GM19395 (cell line): Measurements from ENCODE around the gene CDK16.
"Not testable (repeated sequence)": the region's sequence is repeated elsewhere in the genome, so short reads cannot be mapped to it uniquely, and the experiment has no call there.

Experiments
- ATAC-seq: cut with Tn5 transposase; IDR thresholded peaks from one replicate; pipeline ENCODE4 v1.9.1; 2021; ENCODE audit warnings: mild to moderate bottlenecking, moderate library complexity; ENCODE audit not compliant: unreplicated experiment

Gene CDK16

GRCh38 chrX:47247206-47247998 is 28.9 kb downstream of the CDK16 start:
- no peak for ATAC-seq

DNA sequence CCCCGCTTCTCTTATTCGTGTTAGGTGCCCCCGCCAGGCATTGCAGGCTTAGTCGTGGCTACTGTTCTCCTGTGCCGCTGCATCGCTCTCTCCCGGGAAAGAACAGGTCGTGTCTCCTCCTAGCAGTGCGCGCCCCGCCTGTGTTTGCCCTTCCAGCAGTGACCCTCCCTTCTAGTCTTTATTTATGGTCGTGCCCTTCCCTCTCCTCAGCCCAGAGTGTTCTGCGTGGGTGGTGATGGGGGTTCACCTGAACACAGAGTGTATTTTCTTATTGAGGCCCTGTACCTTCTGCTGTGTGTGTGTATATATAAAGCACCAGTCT is 29.5 kb downstream of the CDK16 start:
- ATAC-seq: no peak

DNA sequence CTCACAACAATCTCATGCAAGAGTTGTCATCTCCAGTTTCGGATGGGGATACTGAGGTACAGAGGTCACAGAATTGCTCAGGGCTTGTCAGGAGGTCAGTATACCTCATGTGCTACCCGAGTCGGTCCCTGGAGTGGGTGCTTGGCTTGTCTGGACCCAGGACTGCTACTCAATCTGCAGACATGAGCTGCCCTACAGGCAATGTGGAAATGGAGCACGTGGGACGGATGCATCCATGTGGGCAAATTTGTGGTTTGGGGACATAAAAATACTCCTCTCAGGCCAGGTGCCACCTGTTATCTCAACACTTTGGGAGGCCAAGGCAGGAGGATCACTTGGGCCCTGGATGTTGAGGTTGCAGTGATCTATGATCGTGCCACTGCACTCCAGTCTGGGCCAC is 30.1 kb downstream of the CDK16 start:
- ATAC-seq: no peak

DNA sequence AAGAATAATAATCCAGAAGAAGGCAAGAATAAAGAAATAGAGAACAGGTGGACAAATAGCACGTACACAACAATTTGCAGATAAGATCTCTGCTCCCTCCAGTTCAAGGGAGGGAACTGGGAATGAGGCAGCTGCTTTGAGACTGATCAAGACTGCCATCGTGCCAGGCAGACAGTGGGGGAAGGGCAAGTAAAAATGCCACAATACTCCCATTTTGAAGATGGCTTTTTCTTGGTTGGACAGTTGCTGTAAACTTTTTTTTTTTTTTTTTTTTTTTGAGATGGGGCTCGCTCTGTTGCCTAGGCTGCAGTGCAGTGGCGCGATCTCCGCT is 31.5 kb downstream of the CDK16 start:
- ATAC-seq: no peak

DNA sequence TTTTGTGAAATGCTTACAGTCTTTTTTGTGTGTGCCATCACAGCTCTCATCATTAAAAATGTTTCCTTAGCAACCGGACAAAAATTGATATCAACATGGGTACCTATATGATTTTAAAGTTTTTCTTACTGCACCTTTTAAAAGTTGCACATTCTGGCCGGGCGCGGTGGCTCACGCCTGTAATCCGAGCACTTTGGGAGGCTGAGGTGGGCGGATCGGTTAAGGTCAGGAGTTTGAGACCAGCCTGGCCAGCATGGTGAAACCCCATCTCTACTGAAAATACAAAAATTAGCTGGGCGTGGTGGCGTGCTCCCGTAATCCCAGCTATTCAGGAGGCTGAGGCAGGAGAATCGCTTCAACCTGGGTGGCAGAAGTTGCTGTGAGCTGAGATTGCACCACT is 39.1 kb downstream of the CDK16 start:
- ATAC-seq: not testable (repeated sequence)

DNA sequence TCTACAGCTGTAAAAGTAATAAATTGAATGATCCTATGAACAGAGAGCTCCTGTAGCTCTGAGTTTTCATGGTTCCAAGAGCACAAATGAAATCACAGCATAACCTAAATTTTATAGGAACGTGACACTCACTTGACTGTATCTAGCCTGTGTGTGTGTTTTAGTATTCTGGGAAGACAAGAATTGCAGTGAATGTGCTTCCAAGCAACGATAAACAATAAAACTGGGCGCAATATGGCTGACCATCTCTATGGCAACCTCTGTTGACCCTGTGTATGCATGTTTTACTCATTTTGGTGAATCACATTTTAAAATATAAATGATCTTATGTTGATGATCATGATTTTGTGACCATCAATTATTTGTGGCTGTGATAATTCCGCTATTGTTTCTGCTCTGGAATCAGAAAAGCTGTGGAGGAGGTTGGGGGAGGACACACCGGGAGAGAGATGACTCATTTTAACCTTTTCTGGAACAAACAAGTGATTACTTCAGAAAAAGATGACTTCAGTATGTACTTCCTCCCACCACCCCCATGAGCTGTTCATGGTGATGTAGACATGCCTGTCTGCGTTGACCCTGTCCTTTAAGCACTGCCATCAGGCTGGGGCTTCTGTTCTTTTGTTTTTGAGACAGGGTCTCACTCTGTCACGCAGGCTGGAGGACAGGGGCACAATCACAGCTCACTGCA is 46.1 kb downstream of the CDK16 start:
- ATAC-seq: no peak

- ATAC-seq: no peak
Observed at GRCh38 chrX:47266643-47267042, 48.2 kb downstream of the CDK16 start.

- ATAC-seq: no peak
Observed at GRCh38 chrX:47272013-47272408, 53.5 kb downstream of the CDK16 start.

DNA sequence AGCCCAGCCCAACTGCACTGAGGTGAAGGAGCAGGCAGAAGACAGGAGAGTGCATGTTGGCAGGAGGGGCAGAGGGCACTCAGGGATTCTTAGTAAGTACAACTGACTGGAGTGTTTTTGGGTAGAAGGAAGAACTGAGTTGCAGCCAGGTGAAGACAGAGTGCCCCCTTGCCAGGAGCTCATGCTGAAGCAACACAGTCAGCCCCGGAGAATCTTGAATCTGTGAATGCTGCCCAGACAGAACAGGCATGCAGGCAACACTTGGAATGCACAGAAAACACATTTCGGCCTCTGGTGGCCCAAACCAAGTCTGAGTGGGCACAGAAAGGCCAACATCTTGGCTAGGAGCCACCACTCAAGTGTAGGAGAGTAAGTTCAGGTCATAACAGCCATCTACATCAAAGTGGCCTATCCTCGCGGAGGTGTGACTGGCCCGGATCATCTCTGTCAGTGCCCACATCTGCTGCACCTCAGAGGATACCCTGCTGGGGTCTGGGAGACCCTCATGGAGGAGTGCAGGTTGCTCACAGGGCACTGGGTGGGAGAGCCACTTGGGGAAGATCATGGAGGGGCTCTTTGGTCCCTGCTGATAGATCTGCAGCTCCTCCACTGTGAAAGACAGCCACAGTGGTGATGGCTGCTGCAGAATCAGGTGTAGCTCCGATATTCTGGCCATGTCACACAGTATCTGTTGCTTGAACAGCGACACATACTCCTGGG is 54.7 kb downstream of the CDK16 start:
- ATAC-seq: no peak

- ATAC-seq: no peak
Observed at GRCh38 chrX:47278691-47279090, 60.2 kb downstream of the CDK16 start.
